DOHH2 (cell line): ENCODE measurements around the gene CIB4.

ENCODE experiments used
- EZH2phosphoT487 ChIP-seq: fragments of 200-600 bp; sonication (generic); IDR thresholded peaks from 2 replicates; pipeline ENCODE4 v1.6.1; 2017; ENCODE audit warnings: borderline replicate concordance, mild to moderate bottlenecking, antibody characterized with exemption, low read length, moderate library complexity, mixed read lengths
- TF ChIP-seq, protein P1 (sequence below): fragments of 200-600 bp; sonication (generic); IDR thresholded peaks from one replicate; pipeline ENCODE4 v1.5.1; 2014; ENCODE audit warnings: antibody characterized with exemption, mild to moderate bottlenecking, low read depth, low read length; ENCODE audit not compliant: poor library complexity, severe bottlenecking

DNA sequence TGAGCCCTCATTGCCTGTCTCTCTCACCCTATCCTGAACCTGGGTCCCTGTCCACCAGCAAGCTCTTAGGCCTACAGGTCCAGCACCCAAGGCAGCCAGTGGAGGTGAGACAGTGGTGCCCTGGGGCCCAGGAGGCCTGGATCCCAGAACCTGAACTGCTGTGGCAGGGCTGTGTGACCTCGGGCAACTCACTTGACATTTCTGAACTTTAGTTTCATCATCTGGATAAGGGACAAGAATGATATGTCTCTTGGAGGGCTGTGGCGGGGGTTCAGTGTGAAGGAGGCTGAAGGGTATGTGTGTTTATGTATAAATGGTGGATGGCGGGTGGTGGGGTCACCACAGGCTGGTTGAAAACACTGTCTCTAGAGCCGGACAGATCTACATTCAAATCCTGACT is 10.9 kb downstream of the CIB4 start:
- TF ChIP-seq EZH2phosphoT487: no peak
- TF ChIP-seq, protein P1, sequence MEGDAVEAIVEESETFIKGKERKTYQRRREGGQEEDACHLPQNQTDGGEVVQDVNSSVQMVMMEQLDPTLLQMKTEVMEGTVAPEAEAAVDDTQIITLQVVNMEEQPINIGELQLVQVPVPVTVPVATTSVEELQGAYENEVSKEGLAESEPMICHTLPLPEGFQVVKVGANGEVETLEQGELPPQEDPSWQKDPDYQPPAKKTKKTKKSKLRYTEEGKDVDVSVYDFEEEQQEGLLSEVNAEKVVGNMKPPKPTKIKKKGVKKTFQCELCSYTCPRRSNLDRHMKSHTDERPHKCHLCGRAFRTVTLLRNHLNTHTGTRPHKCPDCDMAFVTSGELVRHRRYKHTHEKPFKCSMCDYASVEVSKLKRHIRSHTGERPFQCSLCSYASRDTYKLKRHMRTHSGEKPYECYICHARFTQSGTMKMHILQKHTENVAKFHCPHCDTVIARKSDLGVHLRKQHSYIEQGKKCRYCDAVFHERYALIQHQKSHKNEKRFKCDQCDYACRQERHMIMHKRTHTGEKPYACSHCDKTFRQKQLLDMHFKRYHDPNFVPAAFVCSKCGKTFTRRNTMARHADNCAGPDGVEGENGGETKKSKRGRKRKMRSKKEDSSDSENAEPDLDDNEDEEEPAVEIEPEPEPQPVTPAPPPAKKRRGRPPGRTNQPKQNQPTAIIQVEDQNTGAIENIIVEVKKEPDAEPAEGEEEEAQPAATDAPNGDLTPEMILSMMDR: no peak
